GM12878 (cell line): Measurements from ENCODE around the gene SHISA7. TPM values are rescaled to one million over a fixed set of nuclear protein-coding genes. Genes with fewer than 3 reads are reported as not detected.

Experiments
- ATAC-seq: fragments of 200-7000 bp; cut with Tn5 transposase; 3 replicates; pipeline ENCODE4 v1.9.1; 2020; ENCODE audit warnings: mild to moderate bottlenecking, moderate library complexity
- BruUV-seq: library from RNA; stranded (reverse); fragments of 400-500 nt; replicated peaks from 2 replicates; lab custom pipeline; 2021; lab: Mats Ljungman, UMichigan
- CTCF ChIA-PET: fragments of 300-600 bp; sonication (Branson Sonifier 250); formaldehyde crosslinking; extraction: SDS; loops from one replicate; lab custom pipeline; 2021; ENCODE audit warnings: inconsistent platforms; lab: Yijun Ruan, JAX
- POLR2A ChIA-PET: fragments of 350-600 bp; formaldehyde crosslinking; extraction: SDS; loops from one replicate; lab custom pipeline; 2021; ENCODE audit warnings: inconsistent platforms; lab: Charles Lee
- RAD21 ChIA-PET: fragments of 300-600 bp; sonication (Branson Sonifier 250); formaldehyde crosslinking; loops from one replicate; lab custom pipeline; 2023; ENCODE audit warnings: antibody characterized with exemption; ENCODE audit not compliant: unreplicated experiment; lab: Charles Lee
- SMC1A ChIA-PET: fragments of 300-600 bp; sonication (Branson Sonifier 250); formaldehyde crosslinking; loops from one replicate; lab custom pipeline; 2023; ENCODE audit not compliant: unreplicated experiment, uncharacterized antibody; lab: Charles Lee
- DNase-seq: peaks from one replicate; pipeline ENCODE4 v3.0.0-alpha.2; 2011; ENCODE audit warnings: low read depth, low spot score
- FAIRE-seq: peaks from 3 replicates; lab custom pipeline; 2011; peaks lifted over from hg19 to GRCh38; lab: Jason Lieb, UNC
- H2AFZ ChIP-seq: 2 replicates; pipeline ENCODE4 v1.6.0; 2011; ENCODE audit warnings: low read depth, low read length, control low read depth; ENCODE audit not compliant: control insufficient read depth
- H3K27ac ChIP-seq: 2 replicates; pipeline ENCODE4 v1.5.1; 2011; ENCODE audit warnings: control low read depth; ENCODE audit not compliant: control insufficient read depth, insufficient read depth
- H3K27me3 ChIP-seq, 2 experiments: replicated peaks in 1 of 2; 2 replicates each; pipeline versions ENCODE4 v1.6.0 to v1.6.1; 2011; ENCODE audit warnings: low read length in 1 of 2; ENCODE audit not compliant: control insufficient read depth in 2 of 2, insufficient read depth in 2 of 2
- H3K36me3 ChIP-seq, 2 experiments: 2 replicates each; pipeline ENCODE4 v1.5.1; 2011; ENCODE audit warnings: low read length in 1 of 2; ENCODE audit not compliant: control insufficient read depth in 2 of 2, insufficient read depth in 2 of 2
- H3K4me1 ChIP-seq: 2 replicates; pipeline ENCODE4 v1.6.1; 2011; ENCODE audit warnings: mild to moderate bottlenecking, low read length, moderate library complexity, mixed read lengths; ENCODE audit not compliant: control insufficient read depth, insufficient read depth
- H3K4me2 ChIP-seq: 2 replicates; pipeline ENCODE4 v1.6.0; 2011; ENCODE audit warnings: control low read depth; ENCODE audit not compliant: control insufficient read depth, insufficient read depth
- H3K4me3 ChIP-seq: fragments of 200-600 bp; sonication (generic); 2 replicates; pipeline ENCODE4 v1.5.1; 2016
- H3K79me2 ChIP-seq: 2 replicates; pipeline ENCODE4 v1.6.0; 2011; ENCODE audit warnings: low read length; ENCODE audit not compliant: control insufficient read depth, insufficient read depth
- H3K9ac ChIP-seq: 2 replicates; pipeline ENCODE4 v1.8.0; 2011; ENCODE audit warnings: low read length, control low read depth, mixed read lengths; ENCODE audit not compliant: control insufficient read depth, insufficient read depth
- H3K9me3 ChIP-seq: replicated peaks from 3 replicates; pipeline ENCODE4 v1.5.1; 2011; ENCODE audit warnings: mild to moderate bottlenecking, low read length; ENCODE audit not compliant: control insufficient read depth, insufficient read depth
- H4K20me1 ChIP-seq: 2 replicates; pipeline ENCODE4 v1.6.0; 2011; ENCODE audit not compliant: control insufficient read depth, insufficient read depth
- CBX3 ChIP-seq: fragments of 200-600 bp; sonication (generic); IDR thresholded peaks from 2 replicates; pipeline ENCODE4 v1.6.1; 2016; ENCODE audit warnings: low read depth, borderline replicate concordance
- CHD2 ChIP-seq: IDR thresholded peaks from 2 replicates; pipeline ENCODE4 v1.6.1; 2011; ENCODE audit warnings: low read depth, low read length, improper control_type of control experiment, borderline replicate concordance
- CTCF ChIP-seq, 3 experiments: IDR thresholded peaks in 2 of 3; conservative IDR thresholded peaks in 1 of 3; 2 replicates each; pipeline ENCODE4 v1.5.1; 2011; ENCODE audit warnings: low read depth in 3 of 3, low read length in 3 of 3, mild to moderate bottlenecking in 3 of 3, control low read depth in 2 of 3, moderate library complexity in 2 of 3, inconsistent platforms in 1 of 3, mixed read lengths in 1 of 3; ENCODE audit not compliant: control insufficient read depth in 2 of 3, insufficient read depth in 1 of 3; ENCODE audit errors: extremely low read depth in 1 of 3
- FOS ChIP-seq: IDR thresholded peaks from 3 replicates; pipeline ENCODE4 v1.6.1; 2011; ENCODE audit warnings: borderline replicate concordance; ENCODE audit not compliant: insufficient read length; ENCODE audit errors: extremely low read depth
- IKZF1 ChIP-seq: fragments of 450-650 bp; conservative IDR thresholded peaks from 2 replicates; pipeline ENCODE4 v1.6.1; 2017; ENCODE audit warnings: antibody characterized with exemption, mild to moderate bottlenecking
- LARP7 ChIP-seq: fragments of 450-650 bp; IDR thresholded peaks from 2 replicates; pipeline ENCODE4 v1.6.1; 2017; ENCODE audit warnings: mild to moderate bottlenecking
- MTA3 ChIP-seq: IDR thresholded peaks from 2 replicates; pipeline ENCODE4 v1.6.1; 2012; ENCODE audit warnings: low read length, inconsistent platforms, borderline replicate concordance
- PAX5 ChIP-seq: IDR thresholded peaks from 2 replicates; pipeline ENCODE4 v1.6.1; 2011; ENCODE audit warnings: low read depth, low read length, borderline replicate concordance
- POU2F2 ChIP-seq: IDR thresholded peaks from 3 replicates; pipeline ENCODE4 v1.6.1; 2011; ENCODE audit warnings: low read depth, mild to moderate bottlenecking, low read length, borderline replicate concordance
- RAD21 ChIP-seq: IDR thresholded peaks from 2 replicates; pipeline ENCODE4 v1.6.1; 2011; ENCODE audit warnings: mild to moderate bottlenecking, low read depth, low read length, moderate library complexity; ENCODE audit not compliant: insufficient read depth
- RELA ChIP-seq: fragments of 450-650 bp; IDR thresholded peaks from 2 replicates; pipeline ENCODE4 v1.8.0; 2014; ENCODE audit warnings: borderline replicate concordance; ENCODE audit not compliant: partially characterized antibody
- SMAD5 ChIP-seq: IDR thresholded peaks from 2 replicates; pipeline ENCODE4 v1.6.1; 2016; ENCODE audit warnings: antibody characterized with exemption, low read depth
- SREBF2 ChIP-seq: IDR thresholded peaks from 2 replicates; pipeline ENCODE4 v1.6.1; 2012; ENCODE audit warnings: mild to moderate bottlenecking, low read length
- TAF1 ChIP-seq: IDR thresholded peaks from 2 replicates; pipeline ENCODE4 v1.6.1; 2011; ENCODE audit warnings: mild to moderate bottlenecking, low read depth, low read length, borderline replicate concordance
- USF1 ChIP-seq: IDR thresholded peaks from 2 replicates; pipeline ENCODE4 v1.6.1; 2011; ENCODE audit warnings: borderline replicate concordance, low read depth, mild to moderate bottlenecking, moderate library complexity, mixed read lengths, low read length; ENCODE audit not compliant: insufficient read depth; ENCODE audit errors: extremely low read length
- ZBTB11 ChIP-seq: fragments of 450-650 bp; formaldehyde crosslinking; IDR thresholded peaks from 2 replicates; pipeline ENCODE4 v1.5.0; 2022; ENCODE audit warnings: mild to moderate bottlenecking, missing genetic modification characterization
- ZNF384 ChIP-seq: IDR thresholded peaks from 2 replicates; pipeline ENCODE4 v1.6.1; 2012; ENCODE audit warnings: low read depth, mild to moderate bottlenecking, low read length, improper control_type of control experiment, borderline replicate concordance
- ZSCAN29 ChIP-seq: fragments of 450-650 bp; IDR thresholded peaks from 2 replicates; pipeline ENCODE4 v1.6.1; 2017; ENCODE audit warnings: mild to moderate bottlenecking, moderate library complexity
- WGBS: methylation state at CpG from one replicate; pipeline ENCODE4 v1.1.6; 2016; ENCODE audit warnings: low lambda C conversion rate; ENCODE audit not compliant: insufficient replicate concordance, insufficient coverage; ENCODE audit errors: missing lambda C conversion rate; 5-methylcytosine and 5-hydroxymethylcytosine counted together
- in situ Hi-C: fragments of 300-500 bp; cut with MboI; formaldehyde crosslinking; loops from 9 replicates; pipeline ENCODE4 v1.14.3; 2018; ENCODE audit warnings: mixed read lengths
- intact Hi-C: fragments of 100-400 bp; cut with micrococcal nuclease; formaldehyde crosslinking; loops from one replicate; pipeline ENCODE4 v1.14.2; 2022; ENCODE audit not compliant: unreplicated experiment
- polyA plus RNA-seq, 11 experiments: library from polyadenylated mRNA; depleted of rRNA in 4 of 11; unstranded in 6 of 11; stranded (reverse) in 5 of 11; fragments of >200 nt; fragmentation: Nextera tagmentation in 4 of 11; fragmentation: Illumina TruSeq in 1 of 11; extraction: Ambion mirVana in 4 of 11; extraction: Trizol in 1 of 11; gene quantifications; 1 replicate in 1 of 11; 2 replicates in 10 of 11; pipeline versions ENCODE4 v1.2.1 to v1.2.3, GENCODE V29; 2011 to 2016; ENCODE audit warnings: inconsistent platforms in 2 of 11, missing spikeins in 2 of 11, low read depth in 1 of 11
- total RNA-seq, 4 experiments: library from RNA; depleted of rRNA in 3 of 4; stranded (reverse); fragments of >200 nt in 3 of 4; fragmentation: Illumina TruSeq in 1 of 4; extraction: Trizol in 1 of 4; gene quantifications; 2 replicates each; pipeline versions ENCODE4 v1.2.1 to v1.2.3, GENCODE V29; 2013 to 2021

SHISA7 gene
- total and polyA plus RNA-seq, 10 of the 15 experiments (the other 5 are each of a cell fraction or from before 2014, with no cell fraction given), result 0.03 TPM; not detected in 9

GRCh38 chr19:55418185-55418584 lies 24.9 kb downstream of the SHISA7 start:
- CTCF ChIA-PET, result interaction anchor here (0.7 to 2.0 kb wide), 15 partner anchors 9 to 278 kb away, joined by 3 to 9 read pairs (median 4); partner anchors contain the start of gene KMT5C
- H4K20me1 ChIP-seq, result no peaks in the 10 kb centered on the region
- H3K79me2 ChIP-seq, result no peaks in the 10 kb centered on the region
- in situ Hi-C loops, result loop anchor here (5.0 kb wide), 2 partner anchors 206 to 276 kb away; no protein-coding TSS in a partner anchor
- no peak for DNase-seq
- H3K4me1 ChIP-seq, result no peaks in the 10 kb centered on the region
- RAD21 ChIA-PET, result interaction anchor here (1.2 to 2.2 kb wide), 4 partner anchors 117 to 277 kb away, joined by 4 to 8 read pairs (median 6); no protein-coding TSS in a partner anchor
- no peak overlapping the region for H3K4me2 ChIP-seq
- peak; percentile 89 for ATAC-seq
- H3K9me3 ChIP-seq, result no peaks in the 10 kb centered on the region; the same call in 2 of the 3 replicates
- no peak overlapping the region for H2AFZ ChIP-seq
- no peaks in the 10 kb centered on the region for H3K27me3 ChIP-seq
- H3K36me3 ChIP-seq, result no peaks in the 10 kb centered on the region
- H3K4me3 ChIP-seq, result no peak overlapping the region
- no peak overlapping the region for H3K9ac ChIP-seq
- POLR2A ChIA-PET, result no interaction called here
- BruUV-seq, result no TSS peak
- H3K27ac ChIP-seq, result no peak overlapping the region
- FAIRE-seq, result peak; percentile 94
- intact Hi-C loops, result loop anchor here (1.0 to 2.0 kb wide), 3 partner anchors 125 to 277 kb away; no protein-coding TSS in a partner anchor
- WGBS, result 16% methylated on average over 7 of the region's 7 CpGs
- SMC1A ChIA-PET, result interaction anchor here (1.1 to 1.6 kb wide), 4 partner anchors 117 to 207 kb away, joined by 3 to 4 read pairs (median 4); no protein-coding TSS in a partner anchor
- TF ChIP-seq SREBF2 (no peak), POU2F2 (0 out of 3 replicates have a peak, but pooled peaks have one; percentile 10), ZNF384 (no peak), RELA (no peak), ZBTB11 (CRISPR knock-in tag) (no peak), USF1 (no peak), CBX3 (no peak), MTA3 (no peak), PAX5 (no peak), CTCF (IDR thresholded peaks at IDR 0.05 in 2 of 3, conservative IDR thresholded peaks at IDR 0.05 in 1 of 3; ENCODE audit: control insufficient read depth in 2 of 3, extremely low read depth in 1 of 3, insufficient read depth in 1 of 3, low read depth in 3 of 3, low read length in 3 of 3) (peak; percentile 64 to 88 (median 75)), IKZF1 (0 out of 2 replicates have a peak, but pooled peaks have one; percentile 26), CHD2 (no peak), LARP7 (no peak), RAD21 (peak; percentile 89), TAF1 (no peak), SMAD5 (no peak), ZSCAN29 (no peak), FOS (no peak)
